Measurements from ENCODE around the gene LCN15.
A peak's percentile ranks its signal among the peaks of the same experiment; 100 is the strongest.

LCN15 gene, protein sequence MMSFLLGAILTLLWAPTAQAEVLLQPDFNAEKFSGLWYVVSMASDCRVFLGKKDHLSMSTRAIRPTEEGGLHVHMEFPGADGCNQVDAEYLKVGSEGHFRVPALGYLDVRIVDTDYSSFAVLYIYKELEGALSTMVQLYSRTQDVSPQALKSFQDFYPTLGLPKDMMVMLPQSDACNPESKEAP

DNA sequence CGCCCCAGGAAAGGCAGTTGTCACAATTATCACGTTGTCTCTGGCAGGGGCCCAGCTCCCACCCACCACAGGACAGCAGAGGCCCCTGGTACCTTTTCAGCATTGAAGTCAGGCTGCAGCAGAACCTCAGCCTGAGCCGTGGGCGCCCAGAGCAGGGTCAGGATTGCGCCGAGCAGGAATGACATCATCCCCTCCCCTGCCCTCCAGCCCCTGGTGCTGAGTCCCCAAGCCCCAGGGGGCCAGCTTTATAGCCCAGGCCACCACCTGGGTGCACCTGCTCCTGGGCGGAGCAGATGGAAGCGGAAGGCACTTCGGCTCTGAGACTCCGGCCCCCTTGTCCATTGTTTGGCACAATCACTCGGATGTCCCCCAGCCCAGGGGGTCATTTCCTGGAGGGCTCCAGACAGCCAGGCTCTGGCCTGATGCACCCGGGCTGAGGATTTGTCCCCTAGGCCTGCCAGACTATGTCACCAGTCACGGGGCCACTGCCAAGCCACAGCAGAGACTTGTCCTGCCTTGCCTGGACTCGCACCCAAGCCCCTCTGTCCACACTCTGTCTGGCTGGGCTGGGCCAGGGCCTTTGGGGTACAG is at the start of gene LCN15:
LCN15 (minus strand) TSS at position 218 of the 591 bp plus-strand sequence; CDS start at position 188, 30 bp downstream.
- Histone ChIP-seq H3K9ac (ENCODE audit: low read depth, low read length) (no peak within 1 kb of the TSS), H3K4me3 (ENCODE audit: low read length) (peak within 1 kb of the TSS; percentile 45; the same call in 1 of the 2 replicates), H3K4me1 (ENCODE audit: insufficient read depth, low read length) (no peaks in the 10 kb centered on the region)

DNA sequence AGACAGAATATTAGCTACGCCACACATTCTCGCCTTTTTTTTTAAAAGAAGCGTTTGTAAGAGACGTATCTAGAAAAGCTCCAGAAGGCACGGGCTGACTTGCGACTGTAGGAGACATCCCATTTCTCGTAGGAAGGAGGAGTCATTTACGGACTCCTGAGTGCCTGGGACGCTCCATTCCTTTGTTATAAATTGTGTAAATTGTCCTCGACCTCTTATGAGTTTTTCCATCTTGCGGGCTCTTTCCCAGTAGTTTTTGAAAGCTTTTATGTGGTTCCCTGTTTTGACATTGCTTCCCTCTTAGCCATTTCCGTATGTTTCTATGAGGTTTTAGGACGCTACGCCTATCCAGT is 44.5 kb upstream of the LCN15 start:
- Histone ChIP-seq H3K27me3 (ENCODE audit: insufficient read depth, low read length) (peaks cover 9% of the 10 kb centered on the region), H3K4me1 (ENCODE audit: insufficient read depth, low read length) (peaks cover 8% of the 10 kb centered on the region; the same call in 1 of the 2 replicates), H3K27ac (ENCODE audit: low read length) (peak overlapping the region; percentile 12), H3K4me3 (ENCODE audit: low read length) (peak overlapping the region; percentile 98), H3K9me3 (ENCODE audit: insufficient read depth, low read depth, low read length) (no peaks in the 10 kb centered on the region), H3K9ac (ENCODE audit: low read depth, low read length) (peak overlapping the region; percentile 83), H3K36me3 (ENCODE audit: insufficient read depth, low read depth, low read length) (peaks cover 43% of the 10 kb centered on the region)

More for the DNA sequence above, at the start of gene LCN15:
- H3K9me3 ChIP-seq (ENCODE audit: insufficient read depth, low read depth, low read length) = no peaks in the 10 kb centered on the region
- no peak within 1 kb of the TSS for H3K27ac ChIP-seq (ENCODE audit: low read length)
- H3K36me3 ChIP-seq (ENCODE audit: insufficient read depth, low read depth, low read length) = no peaks in the 10 kb centered on the region
- H3K27me3 ChIP-seq (ENCODE audit: insufficient read depth, low read length) = peaks cover 11% of the 10 kb centered on the region

DNA sequence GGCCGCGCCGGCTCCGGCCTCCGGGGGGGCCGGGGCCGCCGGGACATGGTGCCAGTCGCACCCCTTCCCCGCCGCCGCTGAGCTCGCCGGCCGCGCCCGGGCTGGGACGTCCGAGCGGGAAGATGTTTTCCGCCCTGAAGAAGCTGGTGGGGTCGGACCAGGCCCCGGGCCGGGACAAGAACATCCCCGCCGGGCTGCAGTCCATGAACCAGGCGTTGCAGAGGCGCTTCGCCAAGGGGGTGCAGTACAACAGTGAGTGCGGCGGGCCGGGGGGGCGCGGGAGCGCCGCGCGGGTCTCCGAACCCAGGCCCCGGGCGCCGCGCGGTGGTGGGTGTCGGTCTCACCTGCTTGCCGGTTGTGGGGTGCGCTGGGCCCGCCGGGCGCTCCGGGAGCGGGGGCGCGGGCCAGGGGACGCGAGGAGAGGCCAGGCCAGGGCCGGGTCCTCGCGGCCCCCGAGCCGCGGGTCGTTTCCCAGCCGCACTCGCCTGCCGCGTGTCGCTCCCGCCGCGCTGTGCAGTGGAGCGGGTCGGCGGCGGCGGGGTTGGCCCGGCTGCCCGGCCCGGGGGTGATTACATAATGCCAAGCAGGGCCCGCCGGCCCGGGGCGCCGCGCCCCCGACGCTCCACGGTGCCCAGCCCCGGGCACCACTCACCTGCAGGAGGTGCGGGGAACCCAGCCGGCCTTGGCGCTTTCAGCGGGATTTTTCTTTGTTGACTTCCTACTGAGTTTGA is 43.9 kb upstream of the LCN15 start:
- Histone ChIP-seq H3K27ac (ENCODE audit: low read length) (peak overlapping the region; percentile 12), H3K4me3 (ENCODE audit: low read length) (peak overlapping the region; percentile 98), H3K9ac (ENCODE audit: low read depth, low read length) (peak overlapping the region; percentile 83), H3K27me3 (ENCODE audit: insufficient read depth, low read length) (peaks cover 12% of the 10 kb centered on the region), H3K36me3 (ENCODE audit: insufficient read depth, low read depth, low read length) (peaks cover 39% of the 10 kb centered on the region), H3K9me3 (ENCODE audit: insufficient read depth, low read depth, low read length) (no peaks in the 10 kb centered on the region), H3K4me1 (ENCODE audit: insufficient read depth, low read length) (peaks cover 8% of the 10 kb centered on the region; the same call in 1 of the 2 replicates)

DNA sequence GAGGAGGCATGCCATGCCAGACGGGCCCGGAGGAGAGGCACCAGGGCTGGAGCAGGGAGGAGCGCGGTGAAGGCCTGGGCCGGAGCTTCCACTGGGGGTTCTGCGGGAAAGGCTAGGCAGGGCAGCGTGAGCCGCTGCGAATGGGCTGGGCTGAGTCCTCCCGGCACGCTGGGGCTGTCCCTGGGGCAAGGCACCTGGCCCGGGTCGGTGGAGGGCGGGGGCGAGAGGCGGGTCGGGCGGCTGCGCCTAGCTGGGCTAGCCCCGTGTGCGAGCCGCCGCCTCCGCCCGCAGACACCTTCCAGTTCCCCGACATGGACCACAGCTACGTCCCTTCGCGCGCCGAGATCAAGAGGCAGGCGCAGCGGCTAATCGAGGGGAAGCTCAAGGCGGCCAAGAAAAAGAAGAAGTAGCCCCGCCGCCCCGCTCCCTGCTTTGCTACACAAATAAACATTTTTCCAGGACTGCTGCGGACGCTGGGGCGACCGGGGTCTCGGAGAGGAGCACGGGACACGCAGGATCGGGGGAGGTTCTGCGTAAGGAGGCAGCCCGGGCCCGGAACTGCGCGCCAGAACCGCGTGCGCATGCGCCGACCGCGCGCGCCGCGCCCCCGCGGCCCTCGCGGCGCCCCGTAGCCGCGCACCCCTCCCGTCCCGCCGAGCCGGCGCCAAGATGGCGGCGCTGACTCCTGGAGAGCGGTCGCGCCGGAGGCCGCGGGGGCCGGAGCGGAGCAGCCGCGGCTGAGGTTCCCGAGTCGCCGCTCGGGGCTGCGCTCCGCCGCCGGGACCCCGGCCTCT is 43.2 kb upstream of the LCN15 start, which contains the start of gene RABL6:
RABL6 (plus strand) TSS at position 668 of the 794 bp plus-strand sequence. CDS start 249 bp downstream, outside the sequence.
- Histone ChIP-seq H3K4me1 (ENCODE audit: insufficient read depth, low read length) (peaks cover 8% of the 10 kb centered on the region; the same call in 1 of the 2 replicates), H3K36me3 (ENCODE audit: insufficient read depth, low read depth, low read length) (peaks cover 31% of the 10 kb centered on the region; the same call in 1 of the 2 replicates), H3K27me3 (ENCODE audit: insufficient read depth, low read length) (peaks cover 13% of the 10 kb centered on the region), H3K4me3 (ENCODE audit: low read length) (peak within 1 kb of the TSS; percentile 98), H3K27ac (ENCODE audit: low read length) (peak within 1 kb of the TSS; percentile 12), H3K9ac (ENCODE audit: low read depth, low read length) (peak within 1 kb of the TSS; percentile 83), H3K9me3 (ENCODE audit: insufficient read depth, low read depth, low read length) (no peaks in the 10 kb centered on the region)

DNA sequence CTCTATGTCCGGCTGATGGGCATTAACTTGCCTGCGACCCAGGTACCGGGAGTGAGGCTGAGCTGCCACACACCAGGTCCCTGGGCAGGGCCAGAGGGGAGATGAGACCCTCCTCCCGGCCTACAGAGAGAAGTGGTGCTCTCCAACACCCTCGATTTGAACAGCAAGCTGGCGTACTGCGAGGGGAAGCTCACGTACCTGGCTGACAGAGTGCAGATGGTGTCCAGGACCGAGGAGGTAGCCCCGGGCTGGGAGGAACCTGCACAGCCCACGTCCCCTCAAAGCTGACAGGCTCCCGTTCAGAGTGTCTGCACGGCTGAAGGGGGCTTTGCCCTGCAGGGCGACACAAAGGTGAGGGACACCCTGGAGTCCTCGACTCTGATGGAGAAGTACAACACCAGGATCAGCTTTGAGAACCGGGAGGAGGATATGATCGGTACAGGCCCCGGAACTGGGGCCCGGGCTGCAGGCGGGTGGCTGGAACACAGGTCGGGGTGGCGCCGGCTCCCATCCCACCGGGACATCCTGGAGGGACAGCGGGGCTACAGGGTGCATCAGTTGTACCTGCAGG is 42.4 kb upstream of the LCN15 start:
- Histone ChIP-seq H3K27me3 (ENCODE audit: insufficient read depth, low read length) (peaks cover 21% of the 10 kb centered on the region), H3K9me3 (ENCODE audit: insufficient read depth, low read depth, low read length) (no peaks in the 10 kb centered on the region), H3K4me1 (ENCODE audit: insufficient read depth, low read length) (peaks cover 8% of the 10 kb centered on the region; the same call in 1 of the 2 replicates), H3K36me3 (ENCODE audit: insufficient read depth, low read depth, low read length) (peaks cover 25% of the 10 kb centered on the region; the same call in 1 of the 2 replicates), H3K27ac (ENCODE audit: low read length) (no peak overlapping the region), H3K9ac (ENCODE audit: low read depth, low read length) (peak overlapping the region; percentile 83; the same call in 1 of the 2 replicates), H3K4me3 (ENCODE audit: low read length) (peak overlapping the region; percentile 79)

DNA sequence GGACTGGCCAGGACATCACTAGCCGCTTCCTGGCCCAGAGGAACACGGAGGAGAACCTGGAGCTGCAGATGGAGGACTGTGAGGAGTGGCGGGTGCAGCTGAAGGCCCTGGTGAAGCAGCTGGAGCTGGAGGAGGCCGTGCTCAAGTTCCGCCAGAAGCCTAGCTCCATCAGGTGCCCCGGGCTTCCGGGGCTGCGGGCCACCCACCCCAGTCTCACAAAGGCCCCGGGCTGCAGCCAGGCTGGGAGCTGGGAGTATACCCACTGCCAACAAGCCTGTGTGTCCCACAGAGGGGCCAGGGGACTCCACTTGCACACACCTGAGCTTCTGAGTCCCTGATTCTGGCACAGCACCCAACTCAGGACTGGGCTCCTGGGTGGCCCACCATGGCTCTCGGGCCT is 41.7 kb upstream of the LCN15 start:
- H3K27ac ChIP-seq (ENCODE audit: low read length) = no peak overlapping the region
- no peak overlapping the region for H3K9ac ChIP-seq (ENCODE audit: low read depth, low read length)
- H3K36me3 ChIP-seq (ENCODE audit: insufficient read depth, low read depth, low read length) = peaks cover 18% of the 10 kb centered on the region; the same call in 1 of the 2 replicates
- peaks cover 21% of the 10 kb centered on the region for H3K27me3 ChIP-seq (ENCODE audit: insufficient read depth, low read length)
- peaks cover 8% of the 10 kb centered on the region; the same call in 1 of the 2 replicates for H3K4me1 ChIP-seq (ENCODE audit: insufficient read depth, low read length)
- H3K9me3 ChIP-seq (ENCODE audit: insufficient read depth, low read depth, low read length) = no peaks in the 10 kb centered on the region
- H3K4me3 ChIP-seq (ENCODE audit: low read length) = no peak overlapping the region

DNA sequence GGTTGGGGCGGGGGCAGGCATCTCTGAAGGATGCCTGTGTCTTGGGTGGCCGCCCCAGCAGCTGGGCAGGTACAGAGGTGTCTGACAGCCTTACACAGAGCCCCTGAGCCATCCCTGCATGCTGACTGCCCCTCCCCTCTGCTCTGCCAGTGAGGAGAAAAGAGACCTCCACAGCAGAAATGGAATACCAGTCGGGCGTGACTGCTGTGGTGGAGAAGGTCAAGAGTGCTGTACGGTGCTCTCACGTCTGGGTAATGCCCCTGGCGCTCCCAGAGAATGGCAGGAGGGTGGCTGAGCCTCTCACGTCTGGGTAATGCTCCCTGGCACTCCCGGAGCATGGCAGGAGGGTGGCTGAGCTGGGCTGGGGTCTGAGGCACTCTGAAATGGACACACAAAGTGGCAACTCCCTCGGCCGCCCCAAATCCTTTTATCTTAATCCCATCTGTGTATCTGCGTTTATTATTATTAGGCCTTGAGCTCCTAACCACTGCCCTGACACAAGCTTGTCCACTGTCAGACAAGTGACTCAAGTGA is 41.0 kb upstream of the LCN15 start:
- H3K9ac ChIP-seq (ENCODE audit: low read depth, low read length) = no peak overlapping the region
- H3K4me3 ChIP-seq (ENCODE audit: low read length) = no peak overlapping the region
- H3K27ac ChIP-seq (ENCODE audit: low read length) = no peak overlapping the region
- no peaks in the 10 kb centered on the region for H3K9me3 ChIP-seq (ENCODE audit: insufficient read depth, low read depth, low read length)
- peaks cover 13% of the 10 kb centered on the region; the same call in 1 of the 2 replicates for H3K36me3 ChIP-seq (ENCODE audit: insufficient read depth, low read depth, low read length)
- peaks cover 21% of the 10 kb centered on the region for H3K27me3 ChIP-seq (ENCODE audit: insufficient read depth, low read length)
- peaks cover 8% of the 10 kb centered on the region; the same call in 1 of the 2 replicates for H3K4me1 ChIP-seq (ENCODE audit: insufficient read depth, low read length)

DNA sequence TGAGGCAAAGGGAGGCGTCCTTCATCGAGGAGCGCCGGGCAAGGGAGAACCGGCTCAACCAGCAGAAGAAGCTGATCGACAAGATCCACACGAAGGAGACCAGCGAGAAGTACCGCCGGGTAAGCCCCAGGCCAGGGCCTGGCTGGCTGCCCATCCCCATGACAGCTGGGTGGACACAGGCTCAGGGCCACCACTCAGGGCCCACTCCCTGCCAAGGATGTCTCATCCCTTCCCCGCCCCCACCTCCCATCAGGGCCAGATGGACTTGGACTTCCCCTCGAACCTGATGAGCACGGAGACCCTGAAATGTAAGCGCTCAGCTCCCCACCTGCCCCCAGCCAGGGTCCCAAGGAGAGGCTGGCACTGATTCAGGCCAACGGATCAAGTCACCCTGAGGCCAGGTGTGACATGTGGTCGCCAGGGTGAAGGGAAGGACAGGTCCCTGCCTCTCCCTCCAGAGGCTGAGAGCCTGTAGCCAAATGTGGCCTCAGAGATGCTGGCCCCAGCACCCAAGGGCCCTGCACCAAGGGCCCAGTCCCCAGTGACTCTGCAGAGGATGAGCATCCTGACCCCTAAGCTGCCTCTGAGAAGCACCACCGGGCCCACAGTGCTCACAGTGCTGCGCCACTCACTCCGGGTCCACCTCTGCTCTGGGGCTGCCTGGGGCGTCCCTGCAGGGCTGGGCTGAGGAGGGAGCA is 40.3 kb upstream of the LCN15 start:
- Histone ChIP-seq H3K27ac (ENCODE audit: low read length) (no peak overlapping the region), H3K4me1 (ENCODE audit: insufficient read depth, low read length) (peaks cover 7% of the 10 kb centered on the region; the same call in 1 of the 2 replicates), H3K27me3 (ENCODE audit: insufficient read depth, low read length) (peaks cover 23% of the 10 kb centered on the region), H3K4me3 (ENCODE audit: low read length) (no peak overlapping the region), H3K36me3 (ENCODE audit: insufficient read depth, low read depth, low read length) (peaks cover 7% of the 10 kb centered on the region; the same call in 1 of the 2 replicates), H3K9me3 (ENCODE audit: insufficient read depth, low read depth, low read length) (no peaks in the 10 kb centered on the region), H3K9ac (ENCODE audit: low read depth, low read length) (no peak overlapping the region)

DNA sequence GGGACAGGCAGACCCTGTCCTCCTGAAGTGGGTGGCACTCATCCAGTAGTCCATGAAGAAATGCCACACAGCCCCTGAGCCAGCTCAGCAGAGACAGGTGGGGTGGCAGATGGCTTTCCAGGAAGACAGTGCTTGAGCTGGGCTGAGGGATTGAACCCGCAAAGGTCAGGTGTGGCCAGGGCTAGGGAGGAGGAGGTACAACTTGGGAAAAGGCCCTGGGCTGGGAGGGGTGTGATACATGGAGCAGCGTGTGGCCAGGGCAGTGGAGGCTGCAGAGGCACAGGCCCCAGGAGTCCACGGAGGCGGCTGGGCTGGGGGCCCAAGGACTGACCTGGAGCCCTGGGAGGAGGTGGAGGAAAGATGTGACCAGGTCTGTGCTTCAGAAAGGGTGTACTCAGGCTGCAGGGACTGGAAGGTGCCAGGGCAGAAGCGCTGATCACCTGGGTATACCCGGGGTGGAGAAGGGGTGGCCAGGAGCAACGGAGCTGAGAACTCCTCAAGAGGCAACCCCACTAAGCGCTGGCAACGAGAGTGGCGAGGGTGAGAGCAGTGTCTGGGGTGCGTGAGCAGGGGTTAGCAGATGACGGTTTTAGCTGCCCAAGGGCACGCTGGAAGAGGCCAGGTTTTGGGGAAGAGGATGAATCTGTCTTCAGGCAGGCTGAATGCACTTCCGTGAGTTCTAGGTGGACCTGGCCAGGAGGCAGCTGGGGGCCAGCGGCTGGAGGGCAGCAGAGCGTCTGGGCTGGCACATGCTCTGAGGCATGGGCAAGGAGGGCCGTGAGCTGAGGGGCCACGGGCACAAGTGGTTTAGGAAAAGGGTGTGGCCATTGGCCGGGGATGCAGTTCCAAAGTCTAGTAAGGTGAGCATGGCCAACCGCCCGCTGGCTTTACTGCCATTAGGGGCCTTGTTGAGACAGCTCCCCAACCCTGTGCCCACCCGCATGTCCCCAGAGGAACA is 39.5 kb upstream of the LCN15 start:
- H3K27me3 ChIP-seq (ENCODE audit: insufficient read depth, low read length) = peaks cover 31% of the 10 kb centered on the region

More for the DNA sequence above, 39.5 kb upstream of the LCN15 start:
- Histone ChIP-seq H3K9ac (ENCODE audit: low read depth, low read length) (no peak overlapping the region), H3K36me3 (ENCODE audit: insufficient read depth, low read depth, low read length) (peaks cover 5% of the 10 kb centered on the region; the same call in 1 of the 2 replicates), H3K27ac (ENCODE audit: low read length) (no peak overlapping the region), H3K9me3 (ENCODE audit: insufficient read depth, low read depth, low read length) (no peaks in the 10 kb centered on the region), H3K4me1 (ENCODE audit: insufficient read depth, low read length) (peaks cover 6% of the 10 kb centered on the region; the same call in 1 of the 2 replicates), H3K4me3 (ENCODE audit: low read length) (no peak overlapping the region)

Data from iPS-20b (cell line).